ENCODE measurements around the gene WDR31. TPM values are rescaled to one million over a fixed set of nuclear protein-coding genes. Genes with fewer than 3 reads are reported as not detected.
"Not testable (repeated sequence)": the region's sequence is repeated elsewhere in the genome, so short reads cannot be mapped to it uniquely, and the experiment has no call there.

The WDR31 gene
- total RNA-seq, 1 experiment from 2014 or later, result 1.7 TPM

- H3K79me2 ChIP-seq (ENCODE audit: low read length), result no peaks in the 10 kb centered on the region
- CTCF ChIA-PET, result no interaction called here
- no peaks in the 10 kb centered on the region for H3K9me2 ChIP-seq (replicated peaks; ENCODE audit: low read length)
- H3K4me1 ChIP-seq (ENCODE audit: insufficient read depth, low read length), result no peaks in the 10 kb centered on the region
- intact Hi-C loops (cut with micrococcal nuclease), result no loop called here
- H3K9ac ChIP-seq (ENCODE audit: low read length), result no peak overlapping the region
- POLR2A ChIA-PET (ENCODE audit: unreplicated experiment), result no interaction called here
- no peaks in the 10 kb centered on the region for H3K27me3 ChIP-seq (ENCODE audit: low read length)
- no peak for DNase-seq
- no peak for ATAC-seq
- no peaks in the 10 kb centered on the region for H4K20me1 ChIP-seq (ENCODE audit: low read length)
- H3K27ac ChIP-seq (ENCODE audit: low read length), result no peak overlapping the region
- H3F3A ChIP-seq (ENCODE audit: low read length, unreplicated experiment), result no peaks in the 10 kb centered on the region
- H3K4me2 ChIP-seq (ENCODE audit: low read length), result no peak overlapping the region
- TF ChIP-seq EZH2 (IDR thresholded peaks at IDR 0.05; ENCODE audit: low read length, unreplicated experiment) (no peak), CTCF (conservative IDR thresholded peaks at IDR 0.05; ENCODE audit: low read depth, low read length) (no peak), EZH2phosphoT487 (IDR thresholded peaks at IDR 0.05; ENCODE audit: borderline replicate concordance, low read length) (no peak)
- H3K36me3 ChIP-seq (ENCODE audit: low read depth, low read length), result peaks cover under 1% of the 10 kb centered on the region; the same call in 1 of the 2 replicates
- no peak overlapping the region for H2AFZ ChIP-seq (ENCODE audit: low read length)
- no TSS peak for BruUV-seq (replicated peaks)
- no peaks in the 10 kb centered on the region for H3K9me3 ChIP-seq (ENCODE audit: low read length)
- H3K4me3 ChIP-seq (ENCODE audit: low read length), result no peak overlapping the region
Observed at GRCh38 chr9:113368982-113369854, 29.1 kb upstream of the WDR31 start.

GRCh38 chr9:113368348-113368981, 28.4 kb upstream of the WDR31 start:
- BruUV-seq (replicated peaks), result no TSS peak
- H3K79me2 ChIP-seq (ENCODE audit: low read length), result no peaks in the 10 kb centered on the region
- no peaks in the 10 kb centered on the region for H3K9me2 ChIP-seq (replicated peaks; ENCODE audit: low read length)
- no peaks in the 10 kb centered on the region for H3K36me3 ChIP-seq (ENCODE audit: low read depth, low read length)
- ChIA-PET POLR2A (ENCODE audit: unreplicated experiment) (no interaction called here), CTCF (no interaction called here)
- no peak overlapping the region for H3K9ac ChIP-seq (ENCODE audit: low read length)
- intact Hi-C loops (cut with micrococcal nuclease), result no loop called here
- no peak overlapping the region for H3K4me3 ChIP-seq (ENCODE audit: low read length)
- DNase-seq (no peak), ATAC-seq (no peak)
- H4K20me1 ChIP-seq (ENCODE audit: low read length), result no peaks in the 10 kb centered on the region
- TF ChIP-seq EZH2phosphoT487 (IDR thresholded peaks at IDR 0.05; ENCODE audit: borderline replicate concordance, low read length) (no peak), CTCF (conservative IDR thresholded peaks at IDR 0.05; ENCODE audit: low read depth, low read length) (no peak), EZH2 (IDR thresholded peaks at IDR 0.05; ENCODE audit: low read length, unreplicated experiment) (no peak)
- no peak overlapping the region for H3K4me2 ChIP-seq (ENCODE audit: low read length)
- no peaks in the 10 kb centered on the region for H3F3A ChIP-seq (ENCODE audit: low read length, unreplicated experiment)
- H2AFZ ChIP-seq (ENCODE audit: low read length), result no peak overlapping the region
- no peaks in the 10 kb centered on the region for H3K9me3 ChIP-seq (ENCODE audit: low read length)
- H3K4me1 ChIP-seq (ENCODE audit: insufficient read depth, low read length), result no peaks in the 10 kb centered on the region
- no peak overlapping the region for H3K27ac ChIP-seq (ENCODE audit: low read length)
- no peaks in the 10 kb centered on the region for H3K27me3 ChIP-seq (ENCODE audit: low read length)

GRCh38 chr9:113365652-113366051, 25.6 kb upstream of the WDR31 start:
- CTCF ChIA-PET; H3K9me3 ChIP-seq (ENCODE audit: low read length); intact Hi-C loops (cut with micrococcal nuclease); DNase-seq; H4K20me1 ChIP-seq (ENCODE audit: low read length); H3K4me3 ChIP-seq (ENCODE audit: low read length); ATAC-seq; H3K36me3 ChIP-seq (ENCODE audit: low read depth, low read length); H3K9ac ChIP-seq (ENCODE audit: low read length); H3F3A ChIP-seq (ENCODE audit: low read length, unreplicated experiment); H3K9me2 ChIP-seq (replicated peaks; ENCODE audit: low read length); H2AFZ ChIP-seq (ENCODE audit: low read length); H3K27me3 ChIP-seq (ENCODE audit: low read length); H3K4me2 ChIP-seq (ENCODE audit: low read length); H3K79me2 ChIP-seq (ENCODE audit: low read length); POLR2A ChIA-PET (ENCODE audit: unreplicated experiment); H3K27ac ChIP-seq (ENCODE audit: low read length); BruUV-seq (replicated peaks): not testable (repeated sequence)
- H3K4me1 ChIP-seq (ENCODE audit: insufficient read depth, low read length), result peaks cover 11% of the 10 kb centered on the region
